ENCODE data around the gene SMYD3.

SMYD3 gene

GRCh38 chr1:246159279-246160227, 347.5 kb downstream of the SMYD3 start:
- Histone ChIP-seq H3K36me3 (ENCODE audit: insufficient read depth) (no peaks in the 10 kb centered on the region), H3K27me3 (ENCODE audit: insufficient read depth, low read depth) (no peaks in the 10 kb centered on the region), H3K4me1 (ENCODE audit: low read depth, poor library complexity, severe bottlenecking) (no peaks in the 10 kb centered on the region), H2AFZ (ENCODE audit: low read depth) (no peak overlapping the region), H3K27ac (no peak overlapping the region), H3K4me3 (IDR thresholded peaks at IDR 0.05; ENCODE audit: insufficient read depth, low read depth, low read length) (no peak overlapping the region), H4K20me1 (ENCODE audit: insufficient read depth) (no peaks in the 10 kb centered on the region), H3K79me2 (ENCODE audit: insufficient read depth, low read depth) (no peaks in the 10 kb centered on the region), H3K9ac (no peak overlapping the region), H3K4me2 (no peak overlapping the region)
- TF ChIP-seq CTCF (conservative IDR thresholded peaks at IDR 0.05; ENCODE audit: low read depth, low read length) = no peak

DNA sequence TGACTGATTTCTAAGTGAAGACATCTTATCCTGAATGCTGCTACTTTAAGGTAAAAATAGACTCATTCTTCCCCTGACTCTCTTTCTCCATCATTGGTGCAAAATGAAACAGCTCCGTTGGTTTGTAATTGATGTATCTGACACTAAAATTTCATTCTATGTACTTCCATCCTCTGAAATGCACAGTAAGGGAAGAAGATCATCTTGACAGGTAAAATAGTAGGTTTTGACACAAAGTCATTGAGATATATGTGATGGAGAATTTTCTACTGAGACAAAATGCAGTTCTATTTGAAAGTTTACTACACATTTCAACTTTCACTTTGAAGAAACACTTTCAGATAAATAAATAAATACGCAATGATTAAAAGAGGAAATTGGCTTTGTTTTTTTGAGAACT, 348.9 kb downstream of the SMYD3 start:
- Histone ChIP-seq H3K4me1 (ENCODE audit: low read depth, poor library complexity, severe bottlenecking) (no peaks in the 10 kb centered on the region), H3K4me2 (no peak overlapping the region), H4K20me1 (ENCODE audit: insufficient read depth) (no peaks in the 10 kb centered on the region), H3K27me3 (ENCODE audit: insufficient read depth, low read depth) (no peaks in the 10 kb centered on the region), H3K4me3 (IDR thresholded peaks at IDR 0.05; ENCODE audit: insufficient read depth, low read depth, low read length) (no peak overlapping the region), H2AFZ (ENCODE audit: low read depth) (no peak overlapping the region), H3K36me3 (ENCODE audit: insufficient read depth) (no peaks in the 10 kb centered on the region), H3K9ac (no peak overlapping the region), H3K27ac (no peak overlapping the region), H3K79me2 (ENCODE audit: insufficient read depth, low read depth) (no peaks in the 10 kb centered on the region)
- TF ChIP-seq CTCF (conservative IDR thresholded peaks at IDR 0.05; ENCODE audit: low read depth, low read length) = no peak

GRCh38 chr1:246157516-246157915, 349.6 kb downstream of the SMYD3 start:
- Histone ChIP-seq H3K9ac (no peak overlapping the region), H3K79me2 (ENCODE audit: insufficient read depth, low read depth) (no peaks in the 10 kb centered on the region), H3K27ac (no peak overlapping the region), H3K4me1 (ENCODE audit: low read depth, poor library complexity, severe bottlenecking) (no peaks in the 10 kb centered on the region), H3K27me3 (ENCODE audit: insufficient read depth, low read depth) (no peaks in the 10 kb centered on the region), H4K20me1 (ENCODE audit: insufficient read depth) (no peaks in the 10 kb centered on the region), H3K4me2 (no peak overlapping the region), H2AFZ (ENCODE audit: low read depth) (no peak overlapping the region), H3K36me3 (ENCODE audit: insufficient read depth) (no peaks in the 10 kb centered on the region), H3K4me3 (IDR thresholded peaks at IDR 0.05; ENCODE audit: insufficient read depth, low read depth, low read length) (no peak overlapping the region)
- TF ChIP-seq CTCF (conservative IDR thresholded peaks at IDR 0.05; ENCODE audit: low read depth, low read length) = no peak

DNA sequence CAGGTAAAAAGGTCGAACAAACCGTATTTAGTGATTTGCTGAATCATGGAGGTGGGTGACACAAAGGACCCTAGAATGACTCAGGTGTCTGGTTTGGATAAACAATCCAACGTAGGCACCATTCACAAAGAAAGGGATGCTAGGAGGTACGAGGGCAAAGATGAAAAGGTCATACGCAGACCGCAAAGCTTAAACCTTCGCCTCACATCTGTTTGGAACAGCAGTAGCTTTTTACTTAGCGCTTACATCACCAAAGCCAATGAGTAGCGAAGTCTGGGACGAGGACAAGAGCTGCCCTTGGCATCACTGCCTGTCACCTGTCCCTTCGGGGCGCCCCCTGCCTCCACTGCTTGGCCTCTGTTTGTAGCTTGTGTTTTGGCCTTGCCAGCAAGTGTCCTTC, 350.2 kb downstream of the SMYD3 start:
- H3K9ac ChIP-seq = no peak overlapping the region
- no peak for TF ChIP-seq CTCF (conservative IDR thresholded peaks at IDR 0.05; ENCODE audit: low read depth, low read length)
- H3K4me1 ChIP-seq (ENCODE audit: low read depth, poor library complexity, severe bottlenecking) = no peaks in the 10 kb centered on the region
- H3K27me3 ChIP-seq (ENCODE audit: insufficient read depth, low read depth) = no peaks in the 10 kb centered on the region
- no peak overlapping the region for H3K4me2 ChIP-seq
- no peak overlapping the region for H2AFZ ChIP-seq (ENCODE audit: low read depth)
- no peaks in the 10 kb centered on the region for H3K79me2 ChIP-seq (ENCODE audit: insufficient read depth, low read depth)
- no peaks in the 10 kb centered on the region for H3K36me3 ChIP-seq (ENCODE audit: insufficient read depth)
- H3K4me3 ChIP-seq (IDR thresholded peaks at IDR 0.05; ENCODE audit: insufficient read depth, low read depth, low read length) = no peak overlapping the region
- no peak overlapping the region for H3K27ac ChIP-seq
- no peaks in the 10 kb centered on the region for H4K20me1 ChIP-seq (ENCODE audit: insufficient read depth)
